Stimulated activated CD4-positive, alpha-beta T cell treated with anti-CD3 and anti-CD28 coated beads, Interleukin-12 subunit alpha, Interleukin-12 subunit beta, amount 100 ng/mL, for 24 hours (primary cell): ENCODE results near the gene SLC20A1.

ENCODE experiments used
- DNase-seq, 2 experiments: peaks; one replicate each; pipeline ENCODE4 v3.0.0-alpha.2; 2020; ENCODE audit warnings: low read depth in 2 of 2

Gene SLC20A1

DNA sequence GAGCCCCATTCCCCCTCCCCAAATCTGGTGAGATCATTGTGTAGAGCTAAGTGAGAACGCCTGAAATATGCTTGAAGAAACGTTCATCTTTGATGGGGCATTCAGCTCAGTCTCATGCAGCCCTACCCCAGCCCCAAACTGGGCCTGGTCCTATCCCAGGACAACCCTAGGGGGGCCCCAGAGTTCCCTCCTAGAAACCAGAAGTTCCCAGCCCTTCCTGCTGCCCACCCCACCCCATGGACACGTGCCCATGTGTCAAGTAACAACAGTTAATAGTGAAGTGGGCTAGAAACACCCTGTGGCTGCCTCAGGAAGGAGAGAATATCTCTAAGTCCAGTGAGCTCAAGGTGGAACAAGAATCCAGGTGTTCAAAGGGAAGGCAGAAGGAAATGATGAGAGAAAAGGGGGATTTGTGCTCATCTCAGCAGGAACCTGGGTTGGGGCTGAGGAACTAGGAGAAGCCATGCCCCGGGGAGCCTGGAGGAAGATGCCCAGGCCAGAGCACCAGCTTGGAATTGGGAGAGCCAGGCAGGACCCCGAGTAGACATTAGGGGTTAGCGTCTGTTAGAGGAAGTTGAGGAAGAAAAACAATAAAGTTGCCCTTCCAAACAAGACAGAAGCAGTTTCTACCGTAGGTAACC, 20.1 kb upstream of the SLC20A1 start:
- no peak for DNase-seq

- peak; percentile 31 to 43 for DNase-seq
Observed at GRCh38 chr2:112626604-112627059, 19.1 kb upstream of the SLC20A1 start.

DNA sequence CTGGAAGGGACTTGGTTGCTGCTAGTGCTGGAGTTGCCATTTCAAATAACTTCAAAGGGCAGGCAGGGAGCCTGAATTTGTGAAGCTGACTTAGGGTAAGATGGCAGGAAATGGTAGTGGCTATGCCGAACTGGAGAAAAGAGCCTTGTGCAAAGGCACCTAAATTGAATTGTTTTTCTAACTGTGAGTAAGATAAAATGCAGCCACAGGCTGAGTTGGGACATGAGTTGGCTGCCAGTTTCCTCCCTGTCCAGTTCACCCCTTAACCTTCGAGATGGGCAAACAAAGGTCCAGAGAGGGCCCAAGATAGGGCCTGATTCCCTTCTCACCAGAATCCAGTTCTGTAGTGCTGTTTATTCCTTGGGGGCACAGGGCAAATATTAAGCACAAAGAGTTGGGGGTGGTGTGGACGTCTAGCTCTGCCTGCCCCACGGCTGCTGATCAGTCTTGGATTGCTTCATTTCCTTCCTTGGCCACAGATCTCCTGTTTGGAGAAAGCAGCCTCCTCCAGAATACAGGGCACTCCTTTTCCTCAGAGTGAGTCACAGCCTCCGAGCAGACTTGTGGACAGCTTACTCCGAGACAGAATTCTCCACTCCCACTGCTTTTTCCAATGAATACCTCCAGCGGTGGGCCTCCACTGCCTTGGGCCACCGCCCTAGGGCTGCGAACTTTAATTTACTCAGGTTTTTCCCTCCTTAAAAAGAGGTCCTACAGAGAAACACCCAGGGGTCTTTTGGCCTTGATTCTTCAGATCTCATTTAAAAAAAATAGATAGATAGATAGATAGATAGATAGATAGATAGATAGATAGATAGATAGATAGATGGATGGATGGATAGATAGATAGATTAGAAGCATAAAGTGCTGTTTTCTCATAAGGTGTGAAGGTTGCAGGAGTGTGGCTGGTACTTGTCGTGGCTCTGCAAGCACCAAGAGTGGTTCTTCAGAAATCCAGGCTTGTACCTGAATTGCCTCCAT, 18.4 kb upstream of the SLC20A1 start:
- no peak for DNase-seq

DNA sequence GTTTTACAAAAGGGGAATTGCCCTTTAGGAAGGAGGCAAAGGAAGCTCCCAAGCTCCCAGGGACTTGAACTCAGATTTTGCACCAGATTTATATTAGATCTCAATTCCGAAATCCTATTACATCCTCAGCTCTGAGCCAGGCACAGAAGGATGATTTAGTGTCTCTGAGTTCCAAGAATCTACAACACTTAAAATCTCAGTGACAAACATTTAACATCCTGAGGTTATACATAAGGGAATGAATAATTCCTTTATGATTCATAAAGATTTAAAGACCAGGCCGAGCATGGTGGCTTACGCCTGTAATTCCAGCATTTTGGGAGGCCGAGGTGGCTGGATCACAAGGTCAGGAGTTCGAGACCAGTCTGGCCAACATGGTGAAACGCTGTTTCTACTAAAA, 16.5 kb upstream of the SLC20A1 start:
- no peak for DNase-seq

DNA sequence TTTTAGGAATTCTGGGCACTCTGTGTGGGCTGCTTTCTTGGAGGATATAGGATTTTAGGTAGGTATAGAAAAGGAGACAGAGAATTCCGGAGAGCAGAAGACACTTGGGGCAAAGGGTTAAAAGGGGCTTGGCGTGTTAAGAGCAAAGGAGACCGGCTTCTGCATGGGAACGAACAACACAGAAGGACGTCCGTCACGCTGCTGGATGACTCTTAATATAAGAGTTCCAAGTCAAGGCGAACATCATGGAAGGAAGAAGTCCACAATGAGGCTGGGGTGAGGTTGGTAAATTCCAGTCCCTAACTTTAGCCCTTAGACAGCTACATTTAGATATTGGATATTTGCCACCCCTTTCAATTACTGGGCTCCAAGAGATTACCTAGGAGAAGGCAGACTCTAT, 15.9 kb upstream of the SLC20A1 start:
- no peak for DNase-seq

DNA sequence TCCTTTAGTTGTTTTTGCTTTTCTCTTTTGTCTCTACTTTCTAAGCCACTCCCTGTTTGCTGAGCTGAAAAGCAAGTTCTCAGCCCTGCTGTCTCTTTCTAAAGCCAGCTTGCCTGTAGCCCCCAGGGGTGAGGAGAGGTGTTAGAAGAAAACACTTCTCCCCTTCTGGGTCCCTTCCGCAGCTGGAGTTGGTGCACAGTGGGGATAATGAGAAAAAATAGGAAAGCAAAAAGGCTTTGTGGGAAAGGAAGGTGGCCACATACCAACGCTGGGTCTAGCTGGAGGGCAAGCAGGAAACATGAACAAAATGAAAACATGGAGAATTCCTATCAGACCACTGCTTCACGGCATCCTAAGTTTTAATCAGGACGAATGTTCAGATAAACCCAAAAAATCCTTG, 15.5 kb upstream of the SLC20A1 start:
- DNase-seq, result no peak

DNA sequence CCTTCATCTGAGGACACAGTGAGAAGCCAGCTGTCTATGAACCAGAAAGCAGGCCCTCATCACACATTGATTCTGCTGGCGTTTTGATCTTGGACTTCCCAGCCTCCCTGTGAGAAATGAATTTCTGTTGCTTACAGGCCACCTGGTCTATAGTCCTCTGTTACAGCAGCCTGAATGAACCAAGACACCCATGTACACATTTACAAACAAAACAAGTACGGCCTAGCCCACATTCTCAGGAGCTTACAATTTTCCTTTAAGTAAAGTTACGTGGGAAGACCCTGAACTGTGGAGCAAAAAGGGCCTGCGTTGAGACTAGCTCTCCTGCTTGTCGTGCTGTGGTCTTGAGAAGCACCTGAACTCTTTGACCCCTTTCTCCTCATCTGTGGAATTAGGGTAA, 12.0 kb upstream of the SLC20A1 start:
- DNase-seq, result no peak

- no peak for DNase-seq
Observed at GRCh38 chr2:112634153-112634873, 11.4 kb upstream of the SLC20A1 start.

GRCh38 chr2:112634874-112635157, 10.9 kb upstream of the SLC20A1 start:
- DNase-seq, result no peak

DNA sequence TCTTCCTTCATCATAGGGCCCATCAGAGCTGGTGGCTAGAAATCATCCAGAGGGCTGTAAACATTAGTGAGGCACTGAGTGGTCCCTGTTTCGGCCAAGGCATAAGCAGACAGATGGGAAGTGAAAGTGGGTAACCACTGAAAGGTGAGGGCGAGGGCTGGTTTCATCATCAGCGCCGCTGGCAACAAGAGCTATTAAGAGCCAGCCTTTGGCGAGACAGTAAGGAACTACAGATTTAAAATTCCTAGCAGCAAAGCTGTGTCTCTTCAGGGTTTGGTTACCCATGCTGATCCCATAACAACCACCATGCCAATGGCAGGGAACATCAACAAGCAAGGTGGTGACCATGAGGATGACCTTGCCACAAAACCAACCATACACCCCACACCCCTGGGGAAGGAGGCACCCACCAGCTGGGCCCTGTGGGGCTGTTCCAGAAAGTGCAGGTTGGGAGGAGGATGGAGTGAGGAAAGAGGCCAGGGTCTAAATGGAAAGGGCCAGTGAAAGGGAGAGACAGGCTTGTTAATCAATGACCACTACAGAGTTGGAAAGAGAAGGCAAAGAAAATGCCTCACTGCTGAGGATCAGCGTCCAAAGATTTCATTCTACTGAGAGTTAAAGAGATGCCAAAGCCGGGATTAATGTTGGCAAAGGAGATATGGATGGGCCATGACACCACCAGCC, 9.0 kb upstream of the SLC20A1 start:
- no peak for DNase-seq

DNA sequence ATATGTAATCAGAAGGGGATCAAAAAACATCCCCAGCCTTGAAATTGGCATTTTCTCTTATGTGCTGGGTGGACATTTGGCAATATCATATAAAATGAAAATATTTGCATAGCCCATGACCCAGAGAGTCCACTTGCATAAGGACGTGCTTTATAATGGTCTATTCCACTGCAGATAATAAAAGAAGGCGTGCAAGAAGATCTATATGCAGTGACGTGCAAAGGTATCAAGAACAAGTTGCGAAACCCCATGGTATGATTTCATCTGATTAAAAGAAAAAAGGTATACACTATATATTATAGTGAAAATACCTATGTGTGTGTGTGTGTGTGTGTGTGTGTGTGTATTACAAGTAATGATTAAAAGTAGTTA, 8.5 kb upstream of the SLC20A1 start:
- DNase-seq, result no peak

DNA sequence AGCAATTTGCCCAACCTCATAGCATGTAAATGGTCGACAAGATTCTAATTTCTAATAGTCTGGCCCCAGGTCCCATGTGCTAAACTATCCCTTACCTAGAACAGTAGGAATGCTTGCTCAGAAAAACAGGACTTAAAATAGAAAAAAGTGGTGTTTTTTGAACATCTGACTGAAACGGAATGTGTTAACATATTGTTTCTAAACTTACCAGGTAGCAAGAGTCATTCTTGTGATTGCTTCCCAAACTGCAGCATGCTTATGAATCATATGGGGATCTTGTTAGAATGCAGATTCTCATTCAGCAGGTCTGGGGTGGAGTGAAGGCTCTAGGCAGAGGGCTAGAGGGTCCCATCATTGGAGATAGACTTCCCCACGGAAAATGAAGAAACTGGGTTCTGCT, 5.8 kb upstream of the SLC20A1 start:
- DNase-seq, result no peak

DNA sequence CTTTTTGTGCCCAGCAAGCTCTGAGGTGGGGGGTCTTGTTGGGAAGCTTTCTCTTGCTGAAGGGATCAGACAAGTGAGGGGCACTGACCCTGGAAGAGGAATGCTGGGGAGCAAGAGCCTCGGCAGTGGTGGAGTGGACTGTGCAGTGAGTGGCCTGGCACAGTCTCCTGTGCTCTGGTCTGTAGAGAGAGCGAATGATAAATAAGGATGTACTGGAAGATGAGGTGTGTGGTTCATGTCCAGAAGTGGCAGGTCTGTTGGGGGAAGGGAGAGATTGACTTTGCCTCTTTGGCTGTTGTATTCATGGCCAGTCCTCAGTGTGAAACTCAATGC, 5.3 kb upstream of the SLC20A1 start:
- no peak for DNase-seq

GRCh38 chr2:112640800-112641675, 4.7 kb upstream of the SLC20A1 start:
- DNase-seq, result no peak

DNA sequence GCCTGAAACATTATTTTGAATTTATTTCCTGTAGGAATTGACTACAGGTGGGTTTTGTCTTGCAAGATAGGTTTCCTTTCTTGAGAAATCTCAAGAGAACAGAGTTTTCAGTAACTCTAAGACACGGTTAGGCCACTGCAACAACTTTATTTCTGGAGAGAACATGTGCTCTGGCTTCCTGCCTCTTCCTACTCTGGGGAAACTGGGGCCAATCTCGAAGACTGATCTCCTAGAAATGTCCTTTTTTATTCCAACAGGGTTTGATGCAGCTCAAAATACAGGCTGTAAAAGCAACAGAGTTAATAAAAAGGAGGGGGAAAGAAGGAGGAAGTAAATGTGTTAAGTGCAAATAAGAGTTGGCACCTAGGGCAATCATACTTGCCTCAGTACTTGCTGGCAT, 4.0 kb upstream of the SLC20A1 start:
- DNase-seq, result no peak

DNA sequence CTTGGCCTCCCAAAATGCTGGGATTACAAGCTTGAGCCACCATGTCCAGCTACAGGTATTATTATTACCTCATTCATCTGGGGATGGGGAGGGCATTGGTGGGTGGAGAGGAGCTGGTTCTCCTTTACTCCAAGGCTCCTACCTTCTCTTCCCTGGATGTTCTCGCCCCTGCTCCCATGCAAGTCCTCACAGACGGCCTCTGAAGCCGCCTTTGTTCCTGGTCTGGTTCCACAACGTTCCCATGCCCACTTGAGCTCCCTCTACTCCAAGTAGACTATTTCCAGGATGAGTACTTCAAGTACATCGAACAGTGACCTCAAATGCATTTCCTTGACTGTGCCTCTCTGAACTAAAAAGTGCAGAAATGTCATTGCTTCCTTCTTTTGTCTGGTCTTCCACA, 3.2 kb upstream of the SLC20A1 start:
- DNase-seq, result no peak

- no peak for DNase-seq
Observed at GRCh38 chr2:112642966-112643365, 2.8 kb upstream of the SLC20A1 start.

- no peak for DNase-seq
Observed at GRCh38 chr2:112643488-112643887, 2.3 kb upstream of the SLC20A1 start.

DNA sequence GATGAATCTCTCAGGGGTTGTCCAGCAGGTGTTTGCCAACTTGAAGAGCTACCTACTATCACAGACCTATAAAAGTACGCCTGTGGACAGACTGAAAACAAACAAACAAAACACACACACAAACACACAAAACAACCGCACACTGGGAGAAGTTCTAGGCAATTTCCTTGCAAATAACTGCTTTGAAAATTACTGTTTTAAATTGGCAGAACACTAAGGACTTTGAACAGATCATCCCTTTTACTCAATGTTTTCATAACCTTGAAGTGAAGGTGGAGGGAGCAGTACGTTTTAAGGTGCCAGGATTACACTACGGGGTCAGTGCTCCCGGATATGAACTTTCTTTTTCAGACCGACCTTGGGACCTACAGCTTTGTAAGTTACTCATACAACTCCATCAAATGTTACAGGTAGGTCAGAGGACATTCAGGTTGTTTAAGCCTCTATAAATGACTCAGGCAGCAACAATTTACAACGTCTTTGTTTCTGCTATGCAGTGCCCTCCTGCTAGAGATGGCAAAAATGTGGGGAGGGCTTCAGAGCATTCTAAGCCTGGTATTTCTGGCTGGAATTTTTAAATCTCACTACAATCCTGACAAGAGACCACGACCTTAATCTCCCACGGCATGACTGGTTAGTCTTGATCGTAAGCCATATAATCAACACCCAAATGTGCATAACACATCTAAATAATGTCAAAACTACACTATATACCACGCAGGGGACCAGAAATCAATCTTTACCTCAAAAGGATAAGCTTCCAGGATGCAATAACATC, 1.4 kb upstream of the SLC20A1 start:
- DNase-seq, result no peak

GRCh38 chr2:112644933-112645309, 818 bp upstream of the SLC20A1 start:
- DNase-seq, result no peak
